ENCODE results near the gene MORF4L1.
A peak's percentile ranks its signal among the peaks of the same experiment; 100 is the strongest.
"Not testable (repeated sequence)": the region's sequence is repeated elsewhere in the genome, so short reads cannot be mapped to it uniquely, and the experiment has no call there.

The MORF4L1 gene

GRCh38 chr15:78927077-78927790 is 54.5 kb downstream of the MORF4L1 start:
- no peak for DNase-seq

DNA sequence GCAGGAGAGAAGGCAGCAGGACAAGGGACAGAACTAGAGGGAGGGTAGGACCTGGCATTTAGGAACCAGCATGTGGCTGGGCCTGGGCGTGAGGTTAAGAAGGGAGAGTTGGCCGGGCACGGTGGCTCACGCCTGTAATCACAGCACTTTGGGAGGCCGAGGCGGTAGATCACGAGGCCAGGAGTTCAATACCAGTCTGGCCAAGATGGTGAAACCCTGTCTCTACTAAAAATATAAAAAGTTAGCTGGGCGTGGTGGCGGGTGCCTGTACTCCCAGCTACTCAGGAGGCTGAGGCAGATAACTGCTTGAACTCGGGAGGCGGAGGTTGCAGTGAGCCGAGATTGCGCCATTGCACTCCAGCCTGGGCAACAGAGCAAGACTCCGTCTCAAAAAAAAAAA is 55.5 kb downstream of the MORF4L1 start:
- DNase-seq = not testable (repeated sequence)

- DNase-seq = no peak
These were observed 56.0 kb downstream of the MORF4L1 start for GRCh38 chr15:78928616-78929093.

- no peak for DNase-seq
These were observed 57.0 kb downstream of the MORF4L1 start for GRCh38 chr15:78929536-78930264.

DNA sequence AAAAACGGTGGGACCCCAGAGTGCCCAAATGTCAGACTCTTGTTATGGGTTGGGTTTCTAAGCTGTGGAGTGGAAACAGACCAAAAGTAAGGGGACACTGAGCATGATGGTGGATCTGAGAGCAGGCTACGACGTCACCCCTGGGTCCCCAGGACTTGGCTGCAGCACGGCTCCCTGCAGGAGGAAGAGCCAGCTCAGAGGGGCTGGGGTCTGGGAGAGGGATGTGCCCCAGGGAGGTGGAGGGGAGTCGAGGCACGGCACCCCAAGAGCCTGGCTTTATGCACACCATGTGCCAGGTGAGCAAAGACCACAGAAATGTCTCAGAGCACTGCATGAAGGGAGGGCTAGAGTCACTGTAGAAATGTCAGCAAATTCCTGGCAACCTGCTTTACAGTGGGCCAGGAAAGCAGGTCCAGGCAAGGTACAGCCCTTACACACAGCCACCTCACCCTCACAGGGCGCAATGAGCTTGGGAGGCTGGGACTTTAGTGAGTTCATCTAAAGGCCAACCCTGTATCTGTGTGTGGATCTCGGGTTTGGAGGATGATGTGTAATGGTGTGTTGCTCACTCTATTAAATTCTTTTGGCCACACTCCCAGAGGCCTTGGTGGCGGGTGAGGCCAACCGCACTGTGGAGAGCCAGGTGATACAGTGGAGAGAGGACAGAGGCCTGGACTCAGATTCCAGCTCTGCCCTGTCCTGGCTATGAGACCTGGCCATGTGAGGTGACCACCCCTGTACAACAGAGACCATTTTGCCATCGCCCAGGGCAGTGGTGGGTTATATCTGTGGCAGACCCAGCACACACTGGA is 58.1 kb downstream of the MORF4L1 start:
- DNase-seq = no peak

DNA sequence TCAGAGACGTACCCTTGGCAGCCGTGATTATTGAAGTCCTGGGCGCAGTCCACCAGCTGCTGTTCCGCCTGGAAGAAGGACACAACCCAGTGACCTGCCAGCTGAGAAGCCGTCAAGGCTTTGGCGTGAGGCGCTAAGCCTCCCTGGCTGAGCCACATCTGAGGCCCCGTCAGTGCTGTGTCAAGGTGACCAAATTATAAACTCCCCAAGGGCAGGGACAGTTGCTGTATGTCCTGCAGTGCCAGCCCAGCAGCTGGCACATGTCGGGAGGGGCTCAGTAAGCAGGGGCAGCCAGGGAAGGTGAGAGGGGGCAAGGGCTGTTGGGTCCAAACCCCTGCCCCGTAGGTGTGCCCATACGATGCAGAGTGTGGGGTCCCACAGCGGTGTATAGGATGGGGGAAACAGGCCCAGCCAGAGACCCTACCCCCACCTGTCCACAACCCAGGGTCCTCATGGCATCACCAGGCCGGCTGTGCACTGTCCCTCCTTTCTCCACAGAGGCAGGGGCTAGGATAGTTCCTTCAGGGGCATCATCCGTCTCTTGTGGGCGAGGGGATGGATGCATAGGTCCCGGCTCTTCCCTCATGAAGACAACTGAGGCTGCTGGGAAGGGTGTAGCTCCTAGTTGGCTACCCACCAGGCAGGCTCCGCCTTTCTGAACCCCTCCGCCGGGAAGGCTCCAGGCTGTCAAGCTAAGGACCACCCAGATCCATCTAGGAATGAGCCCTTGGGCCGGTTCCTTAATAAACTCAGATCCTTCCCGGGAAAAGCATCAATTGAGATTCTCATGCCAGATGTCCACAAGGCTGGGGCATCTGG is 59.0 kb downstream of the MORF4L1 start:
- no peak for DNase-seq

DNA sequence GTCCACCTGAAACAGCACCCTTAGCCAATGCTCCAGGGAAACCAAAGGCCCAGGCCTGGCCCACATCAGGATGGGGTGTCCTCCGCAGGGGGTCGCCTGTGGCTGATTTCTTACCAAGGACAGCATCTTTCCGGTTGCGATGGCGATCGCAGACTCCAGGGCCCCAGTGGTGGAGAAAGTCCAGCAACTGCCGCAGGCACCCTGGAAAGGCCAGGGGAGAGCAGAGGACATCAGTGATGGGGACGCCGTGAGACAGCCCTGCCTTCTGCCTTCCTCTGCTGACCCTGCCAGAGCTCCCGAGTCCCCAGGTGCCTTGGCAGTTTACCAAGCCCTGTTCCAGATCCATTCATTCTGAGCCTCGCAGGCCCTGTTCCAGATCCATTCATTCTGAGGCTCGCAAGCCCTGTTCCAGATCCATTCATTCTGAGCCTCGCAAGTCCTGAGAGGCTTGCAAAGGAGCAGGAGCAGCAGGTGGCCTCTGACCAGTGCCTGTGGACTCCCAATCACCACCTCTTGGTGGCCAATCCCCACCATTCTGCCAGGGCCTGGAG is 59.6 kb downstream of the MORF4L1 start:
- no peak for DNase-seq

DNA sequence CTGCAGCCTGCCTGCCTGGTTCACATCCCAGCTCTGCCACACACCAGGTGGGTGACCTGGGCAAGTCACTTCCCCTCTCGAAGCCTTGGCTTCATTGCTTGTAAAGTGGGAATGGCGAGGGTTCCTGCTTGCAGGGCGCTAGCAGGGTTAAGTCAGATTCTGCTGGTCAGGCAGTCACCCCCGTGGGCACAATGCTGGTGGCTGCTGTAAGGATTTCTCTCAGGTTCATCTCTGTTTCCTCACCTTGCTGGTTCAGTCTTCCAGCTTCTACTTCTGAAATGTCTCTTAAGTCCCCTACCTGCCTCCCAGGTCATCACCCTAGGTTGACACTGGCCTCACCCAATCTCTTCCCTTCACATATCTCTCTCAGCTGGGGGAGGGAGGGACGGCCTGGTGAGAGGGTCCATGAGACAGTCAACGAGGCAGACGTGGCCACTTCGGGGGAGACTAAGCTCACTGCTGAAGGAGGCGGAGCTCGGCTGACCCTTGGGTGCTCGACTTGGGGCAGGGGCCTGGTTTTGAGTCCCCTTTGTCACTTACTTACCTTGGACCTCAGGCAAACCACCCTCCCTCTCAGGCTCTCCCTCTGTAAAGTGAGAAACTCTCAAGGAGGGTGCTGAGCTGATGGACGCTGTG is 60.6 kb downstream of the MORF4L1 start:
- no peak for DNase-seq

DNA sequence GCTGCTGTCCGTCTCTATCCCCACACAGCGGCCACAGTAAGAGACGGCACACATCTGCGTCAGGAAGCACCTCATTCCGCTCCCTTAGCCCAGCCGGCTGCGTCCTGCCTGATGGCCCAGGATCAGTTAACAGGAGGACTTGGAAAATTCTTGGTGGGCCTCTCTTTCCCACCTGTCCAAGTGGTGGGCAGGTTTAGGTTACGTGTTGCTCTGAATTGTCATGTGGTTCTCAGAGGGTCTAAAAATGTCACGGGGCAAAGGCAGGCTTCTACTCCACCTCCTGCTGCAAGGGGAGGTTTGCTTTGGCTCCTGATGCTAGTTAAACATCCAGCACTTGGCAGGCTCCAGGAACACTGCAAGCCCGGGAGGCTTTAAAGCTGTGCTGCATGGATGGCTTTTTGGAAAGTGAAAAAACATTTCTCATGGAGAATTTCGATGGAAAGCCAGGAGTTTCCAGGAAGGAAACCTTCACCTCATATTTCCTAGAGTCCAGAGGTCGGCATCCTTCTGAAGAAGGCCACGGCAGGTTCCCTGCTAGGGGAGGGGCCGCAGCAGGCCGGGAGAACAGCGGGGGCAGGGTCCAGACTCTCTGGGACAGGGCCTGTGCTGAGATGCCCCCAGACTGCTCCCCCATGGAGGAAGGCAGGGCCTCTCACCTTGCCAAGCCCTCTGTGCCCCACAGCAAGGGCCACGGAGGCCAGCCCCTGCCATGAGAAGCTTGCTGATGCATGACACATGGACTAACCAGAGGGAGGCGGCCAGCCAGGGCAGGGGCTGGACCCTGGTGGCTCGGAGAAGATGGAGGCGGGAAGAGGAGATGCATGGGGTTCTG is 61.3 kb downstream of the MORF4L1 start:
- DNase-seq = no peak

DNA sequence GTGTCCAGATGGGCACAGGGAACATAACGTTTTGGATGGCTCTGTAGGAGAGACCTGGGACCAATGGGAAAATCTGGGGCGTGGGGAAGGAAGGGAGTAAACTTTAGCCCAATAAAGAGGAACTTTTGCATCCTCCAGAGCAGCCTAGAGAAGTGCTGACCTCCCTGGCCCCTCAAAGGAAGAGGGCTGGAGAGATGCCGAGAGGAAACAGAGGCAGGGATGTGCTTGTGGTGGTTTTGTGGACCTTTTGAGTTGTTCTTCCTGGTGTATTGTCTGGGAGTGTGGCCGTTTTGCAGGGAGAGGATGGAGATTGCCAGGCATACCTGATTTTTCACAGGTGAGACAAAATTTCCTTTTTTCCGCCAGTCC is 61.9 kb downstream of the MORF4L1 start:
- DNase-seq = no peak

- no peak for DNase-seq
These were observed 64.5 kb downstream of the MORF4L1 start for GRCh38 chr15:78937132-78937739.

GRCh38 chr15:78938658-78939488 is 66.2 kb downstream of the MORF4L1 start:
- no peak for DNase-seq

DNA sequence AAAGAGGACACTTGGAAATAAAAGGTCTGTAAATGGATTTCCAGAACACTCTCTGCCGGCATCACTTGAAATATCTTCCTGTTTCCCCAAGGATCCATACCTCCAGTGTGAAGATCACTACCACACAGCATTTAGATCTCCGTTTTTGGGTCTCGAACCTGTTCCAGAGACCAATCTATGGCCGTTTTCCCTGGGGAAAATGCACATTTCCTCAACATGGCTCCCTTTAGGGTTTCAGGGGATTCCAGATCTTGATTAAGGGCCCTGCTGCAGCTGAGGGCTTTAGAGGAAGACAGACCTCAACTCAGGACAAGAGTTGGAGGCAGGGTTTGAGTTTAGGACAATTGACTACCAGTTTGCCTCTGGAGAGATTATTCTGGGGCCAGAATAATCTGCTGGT is 70.1 kb downstream of the MORF4L1 start:
- no peak for DNase-seq

- DNase-seq = no peak
These were observed 71.0 kb downstream of the MORF4L1 start for GRCh38 chr15:78943692-78944091.

DNA sequence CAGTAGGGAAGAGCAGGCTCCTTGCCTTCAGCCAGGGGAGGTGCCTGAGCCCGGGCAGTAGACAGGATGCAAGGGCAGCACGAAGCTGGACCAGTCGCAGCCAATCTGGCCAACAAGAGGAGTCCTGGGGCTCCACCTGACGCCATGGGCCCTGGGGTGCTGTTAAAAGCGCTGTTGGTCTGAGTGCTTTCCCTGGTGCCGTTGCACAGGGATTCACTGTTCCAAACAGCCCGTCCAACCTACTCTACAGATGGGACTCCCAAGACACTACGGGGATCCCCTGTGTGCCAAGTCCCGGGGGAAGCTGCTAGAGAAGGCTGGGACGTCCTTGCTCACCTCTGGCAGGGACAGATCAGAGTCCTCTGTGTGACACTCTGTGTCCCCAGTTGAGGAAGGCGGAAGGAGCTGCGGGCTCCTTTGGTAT is 71.5 kb downstream of the MORF4L1 start:
- DNase-seq = peak; percentile 19

DNA sequence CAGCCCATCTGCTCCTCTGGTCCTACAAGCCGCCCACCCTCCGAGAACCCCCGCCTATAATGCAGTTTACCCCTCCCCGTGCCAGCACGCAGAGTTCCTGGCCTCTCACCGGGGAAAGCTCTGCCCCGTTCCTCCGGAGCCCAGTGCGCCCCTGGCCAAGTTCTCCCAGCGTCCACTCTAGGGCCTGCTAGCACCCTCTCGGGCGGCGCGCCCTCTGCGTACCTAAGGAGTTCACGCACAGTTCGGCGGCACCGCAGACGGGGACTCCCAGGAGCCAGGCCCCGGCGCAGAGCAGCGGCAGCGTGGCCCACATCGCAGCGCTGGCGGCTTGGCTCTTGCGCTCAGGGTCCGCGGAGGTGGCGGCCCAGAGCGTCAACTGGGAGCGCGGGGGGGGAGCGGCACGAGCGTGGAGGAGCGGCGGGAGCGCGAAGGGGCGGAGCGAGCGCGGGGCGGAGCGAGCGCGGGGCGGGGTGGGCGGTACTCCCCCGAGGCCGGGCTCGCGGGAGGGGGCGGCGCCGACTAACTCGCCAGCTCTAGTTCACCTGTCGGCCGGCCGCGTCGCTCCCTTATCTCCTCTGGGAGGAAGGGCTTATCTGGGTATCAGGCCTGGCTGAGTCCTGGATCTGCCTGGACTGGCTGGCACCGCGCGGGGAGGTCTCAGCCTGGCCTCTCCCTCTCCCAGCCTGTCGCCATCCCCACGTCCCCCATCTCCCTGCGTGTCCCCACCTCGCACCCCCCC is 72.1 kb downstream of the MORF4L1 start, which contains the start of gene CTSH:
Gene CTSH, minus strand, starts transcription at position 378 of the 739 bp plus-strand sequence. Its CDS starts 65 bp downstream, at position 313.
- peak; percentile 79 for DNase-seq

GRCh38 chr15:78946493-78946892 is 73.8 kb downstream of the MORF4L1 start:
- no peak for DNase-seq

DNA sequence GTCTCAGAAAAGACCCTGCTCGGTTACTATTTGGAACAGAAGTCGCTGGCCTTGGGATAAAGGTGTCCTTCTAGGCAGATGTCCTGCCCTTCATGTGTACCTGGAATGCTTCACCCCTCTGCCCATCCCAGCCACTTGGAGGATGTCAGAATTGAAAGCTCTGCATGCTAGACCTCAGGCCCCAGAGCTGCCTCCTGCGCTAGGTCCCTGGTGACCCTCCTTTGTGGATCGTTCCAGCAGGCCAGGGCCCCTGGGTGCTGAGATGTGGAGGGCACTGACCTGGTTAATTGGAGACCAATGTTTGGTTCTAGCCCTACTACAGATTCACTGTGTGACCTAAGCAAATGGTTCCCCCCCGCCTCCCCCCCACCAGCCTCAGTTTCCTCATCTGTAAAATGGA is 74.8 kb downstream of the MORF4L1 start:
- DNase-seq = no peak

Measured in retina (tissue), 1 donor.